Keratinocyte (primary cell): ENCODE data around the gene KLHL29. TPM values are rescaled to one million over a fixed set of nuclear protein-coding genes. Genes with fewer than 3 reads are reported as not detected.

ENCODE experiments used
- DNase-seq: peaks from one replicate; pipeline ENCODE4 v3.0.0-alpha.2; 2011; ENCODE audit warnings: low read depth, missing footprints, low spot score
- FAIRE-seq: peaks from 2 replicates; lab custom pipeline; 2011; peaks lifted over from hg19 to GRCh38; lab: Jason Lieb, UNC
- H2AFZ ChIP-seq: 2 replicates; pipeline ENCODE4 v1.6.0; 2012; ENCODE audit warnings: low read length, control low read depth, inconsistent platforms; ENCODE audit not compliant: control insufficient read depth
- H3K27ac ChIP-seq: 2 replicates; pipeline ENCODE4 v1.5.1; 2011; ENCODE audit warnings: low read length; ENCODE audit not compliant: control insufficient read depth, insufficient read depth
- H3K27me3 ChIP-seq: 3 replicates; pipeline ENCODE4 v1.6.0; 2011; ENCODE audit warnings: low read length; ENCODE audit not compliant: control insufficient read depth, insufficient read depth; ENCODE audit errors: extremely low read depth
- H3K36me3 ChIP-seq, 2 experiments: 2 replicates in 1 of 2; 3 replicates in 1 of 2; pipeline ENCODE4 v1.5.1; 2011; ENCODE audit warnings: low read length in 2 of 2, mild to moderate bottlenecking in 1 of 2; ENCODE audit not compliant: control insufficient read depth in 2 of 2, insufficient read depth in 2 of 2; ENCODE audit errors: extremely low read depth in 1 of 2
- H3K4me1 ChIP-seq: 3 replicates; pipeline ENCODE4 v1.5.1; 2011; ENCODE audit warnings: low read length; ENCODE audit not compliant: control insufficient read depth, insufficient read depth; ENCODE audit errors: extremely low read depth
- H3K4me2 ChIP-seq: 3 replicates; pipeline ENCODE4 v1.6.0; 2011; ENCODE audit warnings: low read depth, low read length; ENCODE audit not compliant: control insufficient read depth, insufficient read depth; ENCODE audit errors: extremely low read depth
- H3K4me3 ChIP-seq, 3 experiments: fragments of 200-600 bp in 1 of 3; sonication (generic) in 1 of 3; 2 replicates in 2 of 3; 3 replicates in 1 of 3; pipeline ENCODE4 v1.5.1; 2011 to 2016; ENCODE audit warnings: low read length in 3 of 3, mild to moderate bottlenecking in 3 of 3, control low read depth in 2 of 3, inconsistent platforms in 1 of 3, low read depth in 1 of 3, mixed read lengths in 1 of 3, mixed run types in 1 of 3, moderate library complexity in 1 of 3; ENCODE audit not compliant: control insufficient read depth in 2 of 3, insufficient read depth in 2 of 3; ENCODE audit errors: extremely low read depth in 1 of 3
- H3K79me2 ChIP-seq: 2 replicates; pipeline ENCODE4 v1.6.0; 2012; ENCODE audit warnings: low read length; ENCODE audit not compliant: control insufficient read depth, insufficient read depth
- H3K9ac ChIP-seq: 3 replicates; pipeline ENCODE4 v1.6.0; 2011; ENCODE audit warnings: low read length; ENCODE audit not compliant: control insufficient read depth, insufficient read depth; ENCODE audit errors: extremely low read depth
- H3K9me1 ChIP-seq: 3 replicates; pipeline ENCODE4 v1.6.0; 2011; ENCODE audit warnings: low read length; ENCODE audit not compliant: control insufficient read depth, insufficient read depth; ENCODE audit errors: extremely low read depth
- H3K9me3 ChIP-seq: 2 replicates; pipeline ENCODE4 v1.5.1; 2012; ENCODE audit warnings: low read depth, low read length; ENCODE audit not compliant: control insufficient read depth
- H4K20me1 ChIP-seq: 3 replicates; pipeline ENCODE4 v1.6.0; 2011; ENCODE audit warnings: low read length; ENCODE audit not compliant: control insufficient read depth, insufficient read depth; ENCODE audit errors: extremely low read depth
- EZH2 ChIP-seq: IDR thresholded peaks from one replicate; pipeline ENCODE4 v1.6.1; 2012; ENCODE audit warnings: inconsistent platforms, mild to moderate bottlenecking, low read length, moderate library complexity
- dilution Hi-C: fragments of 300-500 bp; cut with MboI; formaldehyde crosslinking; loops from one replicate; pipeline ENCODE4 v1.7.0; 2020; ENCODE audit warnings: low sequenced_read_pairs; ENCODE audit not compliant: extremely low pct_ligation_motif_present
- polyA plus RNA-seq, 5 experiments: library from polyadenylated mRNA; depleted of rRNA in 3 of 5; stranded (reverse) in 3 of 5; stranded (forward) in 1 of 5; unstranded in 1 of 5; fragments of >200 nt; gene quantifications; 1 replicate in 1 of 5; 2 replicates in 3 of 5; 3 replicates in 1 of 5; pipeline versions ENCODE4 v1.2.1 to v1.2.3, GENCODE V29; 2011 to 2012; ENCODE audit warnings: missing spikeins in 2 of 5, low read depth in 1 of 5, low replicate concordance in 1 of 5
- TF ChIP-seq, protein P1 (sequence below), 3 experiments: IDR thresholded peaks in 1 of 3; conservative IDR thresholded peaks in 1 of 3; optimal IDR thresholded peaks in 1 of 3; 2 replicates in 2 of 3; 3 replicates in 1 of 3; pipeline versions ENCODE3 to v1.5.1; 2011; ENCODE audit warnings: low read length in 3 of 3, mild to moderate bottlenecking in 3 of 3, moderate library complexity in 2 of 3, control low read depth in 1 of 3, inconsistent platforms in 1 of 3; ENCODE audit not compliant: insufficient read depth in 2 of 3; ENCODE audit errors: extremely low read depth in 1 of 3

KLHL29 gene
- polyA plus RNA-seq, 1 donor (not counting 4 experiments of a cell fraction or from before 2014, with no cell fraction given): 4.7 TPM

DNA sequence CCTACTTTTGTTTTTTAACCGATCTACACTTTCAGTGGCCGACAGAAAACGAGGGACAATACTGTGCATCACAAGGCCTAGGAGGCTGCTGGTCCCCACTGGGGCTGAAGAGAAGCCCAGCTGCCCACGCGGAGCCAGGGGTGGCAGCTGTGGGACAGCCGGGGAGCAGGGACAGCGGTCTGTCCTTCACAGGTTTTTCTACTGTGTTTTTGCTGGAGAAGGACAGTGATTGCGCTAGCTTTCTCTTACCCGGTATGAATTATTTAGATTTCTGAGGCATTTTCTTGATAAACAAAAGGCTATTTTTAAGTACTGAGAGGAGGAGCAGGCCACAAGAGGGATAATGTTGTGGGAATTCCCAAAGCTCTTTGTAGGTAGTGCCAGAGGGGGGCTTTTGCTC, 322.1 kb downstream of the KLHL29 start:
- Histone ChIP-seq H3K4me3 (no peak overlapping the region), H3K4me1 (no peaks in the 10 kb centered on the region), H3K36me3 (peaks cover 12 to 15% of the 10 kb centered on the region in 2 experiments), H3K27ac (no peak overlapping the region), H2AFZ (no peak overlapping the region), H3K79me2 (no peaks in the 10 kb centered on the region), H3K4me2 (no peak overlapping the region), H3K9me1 (no peaks in the 10 kb centered on the region), H4K20me1 (no peaks in the 10 kb centered on the region), H3K27me3 (no peaks in the 10 kb centered on the region), H3K9me3 (no peaks in the 10 kb centered on the region), H3K9ac (no peak overlapping the region)
- no peak for DNase-seq
- FAIRE-seq: no peak
- dilution Hi-C loops: no loop called here
- TF ChIP-seq, protein P1, sequence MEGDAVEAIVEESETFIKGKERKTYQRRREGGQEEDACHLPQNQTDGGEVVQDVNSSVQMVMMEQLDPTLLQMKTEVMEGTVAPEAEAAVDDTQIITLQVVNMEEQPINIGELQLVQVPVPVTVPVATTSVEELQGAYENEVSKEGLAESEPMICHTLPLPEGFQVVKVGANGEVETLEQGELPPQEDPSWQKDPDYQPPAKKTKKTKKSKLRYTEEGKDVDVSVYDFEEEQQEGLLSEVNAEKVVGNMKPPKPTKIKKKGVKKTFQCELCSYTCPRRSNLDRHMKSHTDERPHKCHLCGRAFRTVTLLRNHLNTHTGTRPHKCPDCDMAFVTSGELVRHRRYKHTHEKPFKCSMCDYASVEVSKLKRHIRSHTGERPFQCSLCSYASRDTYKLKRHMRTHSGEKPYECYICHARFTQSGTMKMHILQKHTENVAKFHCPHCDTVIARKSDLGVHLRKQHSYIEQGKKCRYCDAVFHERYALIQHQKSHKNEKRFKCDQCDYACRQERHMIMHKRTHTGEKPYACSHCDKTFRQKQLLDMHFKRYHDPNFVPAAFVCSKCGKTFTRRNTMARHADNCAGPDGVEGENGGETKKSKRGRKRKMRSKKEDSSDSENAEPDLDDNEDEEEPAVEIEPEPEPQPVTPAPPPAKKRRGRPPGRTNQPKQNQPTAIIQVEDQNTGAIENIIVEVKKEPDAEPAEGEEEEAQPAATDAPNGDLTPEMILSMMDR (optimal IDR thresholded peaks at IDR 0.05 in 1 of 3, IDR thresholded peaks at IDR 0.05 in 1 of 3, conservative IDR thresholded peaks at IDR 0.05 in 1 of 3; ENCODE audit: extremely low read depth in 1 of 3, insufficient read depth in 2 of 3, low read length in 3 of 3): no peak
- TF ChIP-seq EZH2: no peak

DNA sequence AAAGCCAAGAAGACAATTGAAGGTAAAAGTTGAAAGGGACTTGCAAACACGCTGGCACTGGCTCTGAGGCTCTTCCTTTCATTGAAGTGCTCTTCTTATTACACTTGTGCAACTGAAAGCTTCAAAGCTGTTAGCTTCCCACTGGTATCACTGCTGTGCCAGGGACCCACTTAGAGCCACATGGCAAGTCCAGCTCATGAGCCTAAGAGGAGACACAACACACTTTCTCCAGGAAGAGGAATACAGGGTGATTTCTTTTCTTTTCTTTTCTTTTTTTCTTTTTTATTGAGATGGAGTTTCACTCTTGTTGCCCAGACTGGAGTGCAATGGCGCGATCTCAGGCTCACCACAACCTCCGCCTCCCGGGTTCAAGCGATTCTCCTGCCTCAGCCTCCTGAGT, 323.8 kb downstream of the KLHL29 start:
- no peaks in the 10 kb centered on the region for H4K20me1 ChIP-seq
- peaks cover 6 to 12% of the 10 kb centered on the region in 2 experiments for H3K36me3 ChIP-seq
- H3K9me3 ChIP-seq: no peaks in the 10 kb centered on the region
- no peaks in the 10 kb centered on the region for H3K9me1 ChIP-seq
- H3K27ac ChIP-seq: no peak overlapping the region
- no peaks in the 10 kb centered on the region for H3K4me1 ChIP-seq
- DNase-seq (no peak), FAIRE-seq (no peak)
- no peak for TF ChIP-seq EZH2
- TF ChIP-seq, protein P1 (optimal IDR thresholded peaks at IDR 0.05 in 1 of 3, IDR thresholded peaks at IDR 0.05 in 1 of 3, conservative IDR thresholded peaks at IDR 0.05 in 1 of 3; ENCODE audit: extremely low read depth in 1 of 3, insufficient read depth in 2 of 3, low read length in 3 of 3): no peak
- dilution Hi-C loops: no loop called here
- no peak overlapping the region for H3K9ac ChIP-seq
- no peaks in the 10 kb centered on the region for H3K79me2 ChIP-seq
- H3K27me3 ChIP-seq: no peaks in the 10 kb centered on the region
- H3K4me2 ChIP-seq: no peak overlapping the region
- no peak overlapping the region for H3K4me3 ChIP-seq
- H2AFZ ChIP-seq: no peak overlapping the region
